ENCODE data around the gene C2CD2.
"Not testable (repeated sequence)": the region's sequence is repeated elsewhere in the genome, so short reads cannot be mapped to it uniquely, and the experiment has no call there.

C2CD2 gene

GRCh38 chr21:41956926-41957729 lies 3.3 kb upstream of the C2CD2 start:
- DNase-seq: no peak

- no peak for DNase-seq
Observed at GRCh38 chr21:41955516-41955915, 1.7 kb upstream of the C2CD2 start.

GRCh38 chr21:41954654-41955499 lies 1.1 kb upstream of the C2CD2 start:
- DNase-seq: no peak

GRCh38 chr21:41953249-41953830 lies 478 bp downstream of the C2CD2 start:
- DNase-seq: no peak

DNA sequence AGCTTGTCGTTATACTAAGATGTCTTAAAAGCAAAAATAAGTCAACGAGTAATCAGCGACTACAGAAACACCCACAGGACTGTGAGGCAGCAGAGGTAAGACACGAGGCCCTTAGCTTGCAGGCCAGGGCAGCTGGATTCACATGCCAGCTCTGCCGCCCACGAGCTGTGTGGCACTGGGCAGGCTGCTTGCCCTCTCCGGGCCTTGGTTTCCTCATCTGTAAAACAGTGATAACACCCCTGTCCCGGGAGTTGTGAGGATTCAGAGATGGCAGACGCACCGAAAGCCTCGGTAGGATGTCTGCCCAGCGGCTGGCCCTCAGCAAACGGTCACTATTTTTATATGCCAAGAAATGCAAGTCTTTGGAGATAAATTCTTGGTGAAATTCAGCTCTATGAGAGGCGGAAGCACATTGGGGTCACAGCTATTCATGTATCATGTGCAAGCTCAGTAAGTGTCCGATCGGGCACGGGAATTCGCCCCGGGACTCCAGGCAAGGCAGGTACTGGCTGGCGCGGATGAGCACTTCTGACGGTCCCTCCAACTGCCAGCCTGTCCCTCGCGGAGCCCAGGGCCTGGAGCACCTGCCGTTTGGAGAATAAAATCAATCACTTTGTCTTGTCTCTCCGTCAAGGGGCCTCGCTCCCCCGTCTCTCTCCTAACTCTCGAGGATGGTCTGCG lies 1.1 kb downstream of the C2CD2 start:
- DNase-seq: no peak

GRCh38 chr21:41951876-41952567 lies 1.8 kb downstream of the C2CD2 start:
- DNase-seq: no peak

DNA sequence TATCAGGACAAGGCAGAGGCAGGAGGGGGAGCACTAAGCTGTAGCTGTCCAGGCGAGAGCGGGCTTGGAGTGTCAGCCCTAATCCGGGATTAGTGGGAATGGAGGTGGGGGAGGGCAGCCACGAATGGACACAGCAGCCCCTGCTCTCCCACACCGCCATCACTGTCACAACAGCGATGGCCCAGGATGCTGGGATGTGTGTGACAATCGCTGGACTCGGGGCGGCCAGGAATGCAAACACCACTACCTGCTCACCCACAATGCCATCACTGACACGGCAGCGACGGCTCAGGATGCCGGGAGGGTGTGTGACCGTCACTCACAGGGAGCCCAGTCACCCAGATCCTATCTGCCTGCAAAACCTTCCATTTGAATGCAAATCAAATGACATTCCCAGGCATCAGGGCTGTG lies 2.9 kb downstream of the C2CD2 start:
- DNase-seq: no peak

- DNase-seq: not testable (repeated sequence)
Observed at GRCh38 chr21:41949631-41950030, 4.2 kb downstream of the C2CD2 start.

DNA sequence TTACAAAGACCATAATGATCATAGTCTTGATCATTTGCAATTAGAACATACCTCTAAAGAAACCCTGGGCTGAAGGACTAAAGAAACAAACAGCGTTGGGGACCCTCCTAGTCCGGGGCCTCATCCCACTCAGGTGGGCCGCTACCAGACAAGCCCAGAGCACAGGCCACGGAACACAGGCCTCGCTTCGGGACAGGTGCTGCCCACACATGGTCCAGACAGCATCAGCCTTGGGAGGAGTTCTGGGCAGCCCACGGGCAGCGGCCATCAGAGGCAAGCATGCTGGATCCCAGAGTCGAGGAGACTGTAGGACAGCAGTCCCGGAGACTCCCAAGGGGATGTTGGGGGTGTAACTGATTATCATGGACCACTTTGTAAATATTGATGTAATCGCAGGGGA lies 4.9 kb downstream of the C2CD2 start:
- DNase-seq: no peak

DNA sequence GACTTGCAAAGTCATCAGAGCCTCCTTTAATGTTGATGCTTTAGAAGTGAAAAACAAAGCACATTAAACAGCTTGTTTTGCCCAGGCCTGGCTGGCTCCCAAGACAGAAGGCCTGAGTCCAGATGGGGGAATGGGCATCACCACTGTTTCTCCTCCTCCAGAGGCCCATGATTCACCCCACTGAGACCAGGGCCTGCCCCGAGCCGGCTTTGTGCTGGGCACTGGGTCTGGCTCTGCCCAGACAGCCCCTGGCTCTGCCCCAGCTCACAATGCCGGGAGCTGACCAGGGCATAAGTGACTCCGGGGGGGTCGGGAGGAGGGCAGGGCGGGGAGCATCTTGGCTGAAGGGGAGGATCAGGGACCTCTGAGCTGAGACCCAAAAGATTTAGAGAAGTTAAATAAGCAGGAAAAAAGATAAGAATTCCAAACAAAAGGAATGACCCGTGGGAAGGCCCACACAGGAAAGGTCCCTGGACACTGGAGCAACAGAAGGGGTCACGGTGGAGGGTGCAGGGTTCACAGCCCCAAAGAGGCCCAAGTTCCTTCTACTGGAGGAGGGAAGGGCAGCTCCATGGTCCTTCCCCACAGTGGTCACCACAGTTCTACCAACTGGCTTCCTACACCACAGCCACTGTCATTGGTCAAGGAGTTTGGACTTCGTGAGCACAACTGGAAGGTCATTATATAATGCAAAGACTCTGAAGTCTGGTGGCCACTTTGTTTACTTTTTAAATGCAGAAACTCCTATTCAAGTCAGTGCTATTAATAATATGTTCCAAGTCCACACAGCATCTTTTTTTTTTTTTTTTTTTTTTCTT lies 5.5 kb downstream of the C2CD2 start:
- DNase-seq: no peak

- DNase-seq: no peak
Observed at GRCh38 chr21:41945982-41946381, 7.8 kb downstream of the C2CD2 start.

GRCh38 chr21:41943851-41944250 lies 10.0 kb downstream of the C2CD2 start:
- DNase-seq: no peak

- DNase-seq: no peak
Observed at GRCh38 chr21:41942457-41942856, 11.4 kb downstream of the C2CD2 start.

GRCh38 chr21:41941941-41942340 lies 11.9 kb downstream of the C2CD2 start:
- no peak for DNase-seq

DNA sequence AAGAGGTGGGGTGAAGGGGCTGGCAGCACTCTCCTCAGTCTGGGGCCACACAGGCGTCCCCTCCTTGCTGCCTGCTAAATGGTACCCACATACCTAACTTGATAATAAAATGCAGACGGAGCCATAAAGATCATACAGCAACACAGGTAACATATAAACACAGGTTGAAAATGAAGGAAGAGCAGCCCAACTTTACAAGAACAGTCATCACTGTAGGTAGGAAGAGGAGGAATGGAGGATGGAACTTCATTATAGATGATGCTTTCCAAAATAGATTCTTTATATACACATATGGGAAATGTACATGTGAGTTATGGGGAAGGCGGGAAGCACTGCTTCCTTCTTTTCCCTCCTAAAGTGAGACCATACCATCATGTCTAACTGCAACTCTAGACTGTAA lies 13.4 kb downstream of the C2CD2 start:
- DNase-seq: no peak

GRCh38 chr21:41939391-41939790 lies 14.4 kb downstream of the C2CD2 start:
- DNase-seq: no peak

DNA sequence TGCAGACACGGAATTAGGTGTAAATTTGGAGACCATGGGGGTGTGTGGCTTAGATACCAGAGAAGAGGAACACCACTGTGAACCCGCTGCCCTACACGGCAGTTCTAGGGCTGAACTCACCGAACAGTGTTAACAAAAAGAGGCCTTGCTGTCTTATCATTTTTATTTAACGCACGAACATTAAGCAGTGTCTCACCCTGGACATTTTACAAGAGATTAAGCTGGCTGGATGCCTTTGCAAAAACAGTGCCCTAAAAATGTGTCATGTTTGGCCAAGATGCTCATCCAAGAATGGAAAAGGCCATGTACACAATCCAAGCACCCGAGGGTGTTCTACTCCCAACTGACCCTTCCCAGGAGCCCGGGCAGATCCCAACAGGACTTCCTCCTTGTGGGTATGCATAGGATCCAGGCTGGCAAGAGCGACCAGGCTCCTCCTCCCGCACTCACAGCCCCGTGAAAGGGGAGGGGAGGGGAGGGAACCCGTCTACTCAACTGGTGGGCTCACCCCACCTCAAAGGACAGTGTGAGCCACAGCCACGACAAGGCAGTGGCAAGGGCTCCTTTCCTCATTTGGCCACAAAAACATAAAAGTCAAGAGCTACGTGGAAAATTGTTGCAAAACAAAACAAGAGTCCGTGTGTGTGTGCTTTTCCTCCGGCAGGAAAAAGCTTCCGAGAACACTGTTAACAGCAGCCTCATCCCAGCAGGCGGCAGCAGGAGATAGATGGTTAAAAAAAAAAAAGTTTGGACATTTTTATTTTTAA lies 20.3 kb downstream of the C2CD2 start:
- no peak for DNase-seq

DNA sequence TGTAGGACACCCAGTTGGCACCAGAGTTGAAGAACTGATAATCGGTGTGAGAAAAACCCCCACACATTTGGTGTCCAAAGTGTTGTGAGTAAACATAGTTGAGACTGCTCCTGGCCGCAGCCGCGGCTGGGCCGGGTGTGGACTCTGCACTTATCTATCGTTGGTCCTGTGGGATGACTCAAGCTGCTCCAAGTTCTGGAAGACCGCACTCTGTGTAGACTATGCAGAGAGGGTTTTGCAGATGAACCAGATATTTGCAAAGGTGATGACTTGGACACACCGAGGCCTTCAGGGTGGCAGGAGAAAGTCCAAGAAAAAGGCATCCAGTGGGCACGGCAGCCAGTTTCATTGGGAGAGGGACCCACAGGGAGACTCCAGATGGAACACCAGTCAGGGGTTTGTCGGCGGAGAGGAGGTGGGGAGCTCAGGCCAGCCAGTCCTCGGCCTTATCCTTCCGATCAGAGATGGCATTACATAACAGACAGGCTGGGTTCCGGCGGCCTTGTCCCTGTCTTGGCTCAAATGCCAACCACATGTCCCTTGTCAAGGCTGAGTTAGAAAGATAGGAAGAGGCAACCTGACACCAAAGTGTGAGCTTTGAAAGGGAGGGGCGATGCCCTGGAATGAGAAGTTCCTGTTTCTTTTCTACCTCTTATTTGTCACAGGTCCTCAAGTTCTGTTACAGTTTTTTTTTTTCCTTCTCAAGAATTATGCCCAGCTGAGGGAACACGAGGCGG lies 21.1 kb downstream of the C2CD2 start:
- no peak for DNase-seq

GRCh38 chr21:41932191-41932575 lies 21.6 kb downstream of the C2CD2 start:
- DNase-seq: no peak

DNA sequence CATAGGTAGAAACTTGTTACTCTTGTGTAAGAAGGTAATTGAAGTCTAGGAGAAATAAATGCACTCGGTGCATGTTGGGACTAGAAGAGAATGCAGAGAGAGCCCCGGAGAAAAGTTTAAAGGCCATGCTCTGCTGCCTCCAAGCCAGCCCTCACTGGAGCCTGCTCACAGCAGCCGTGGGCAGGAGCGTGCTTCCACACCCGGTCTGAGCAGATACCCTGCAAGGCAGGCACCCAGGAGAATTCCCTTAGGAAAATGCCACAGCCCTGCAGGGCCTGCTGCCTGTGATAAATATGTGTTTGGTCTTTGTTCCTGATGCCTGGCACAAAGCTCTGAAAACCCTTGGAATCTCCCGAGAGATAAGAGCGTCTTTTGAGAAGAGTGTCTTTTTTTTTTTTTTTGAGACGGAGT lies 22.8 kb downstream of the C2CD2 start:
- DNase-seq: no peak

Measured in SW 1271 (cell line).